Ishikawa (cell line): ENCODE measurements around the gene ALPG.

Experiments used
- CEBPB ChIP-seq: IDR thresholded peaks from 2 replicates; pipeline ENCODE4 v1.6.1; 2012
- EGR1 ChIP-seq: IDR thresholded peaks from 2 replicates; pipeline ENCODE4 v1.6.1; 2012
- EP300 ChIP-seq: IDR thresholded peaks from 2 replicates; pipeline ENCODE4 v1.6.1; 2012; ENCODE audit warnings: borderline replicate concordance
- FOXM1 ChIP-seq: IDR thresholded peaks from 2 replicates; pipeline ENCODE4 v1.6.1; 2012; ENCODE audit warnings: low read depth, borderline replicate concordance
- MAX ChIP-seq: IDR thresholded peaks from 2 replicates; pipeline ENCODE4 v1.6.1; 2012
- RAD21 ChIP-seq: IDR thresholded peaks from 2 replicates; pipeline ENCODE4 v1.6.1; 2012; ENCODE audit warnings: low read depth
- REST ChIP-seq: IDR thresholded peaks from 2 replicates; pipeline ENCODE4 v1.6.1; 2012; ENCODE audit warnings: low read depth, mild to moderate bottlenecking
- TAF1 ChIP-seq: IDR thresholded peaks from 2 replicates; pipeline ENCODE4 v1.6.1; 2012; ENCODE audit warnings: low read depth, mild to moderate bottlenecking
- ZBTB7A ChIP-seq: IDR thresholded peaks from 2 replicates; pipeline ENCODE4 v1.6.1; 2012; ENCODE audit warnings: low read depth

GRCh38 chr2:232455426-232456255 is 49.0 kb downstream of the ALPG start, which contains the start of gene ALPI:
- no peak for TF ChIP-seq TAF1
- no peak for TF ChIP-seq ZBTB7A
- TF ChIP-seq CEBPB = no peak
- TF ChIP-seq RAD21 = no peak
- TF ChIP-seq REST = no peak
- no peak for TF ChIP-seq EP300
- TF ChIP-seq MAX = no peak
- no peak for TF ChIP-seq FOXM1
- TF ChIP-seq EGR1 = no peak
